Hepatic stellate cell (primary cell): ENCODE data around the gene RBMY1B.
"Not testable (repeated sequence)": the region's sequence is repeated elsewhere in the genome, so short reads cannot be mapped to it uniquely, and the experiment has no call there.

Experiments used
- DNase-seq: peaks from one replicate; pipeline ENCODE4 v3.0.0; 2011; ENCODE audit warnings: low spot score

Gene RBMY1B

GRCh38 chrY:21511038-21511437 is at the start of gene RBMY1B:
RBMY1B (plus strand) TSS chrY:21511338; CDS start chrY:21513351, 2,013 bp downstream.
- not testable (repeated sequence) for DNase-seq

DNA sequence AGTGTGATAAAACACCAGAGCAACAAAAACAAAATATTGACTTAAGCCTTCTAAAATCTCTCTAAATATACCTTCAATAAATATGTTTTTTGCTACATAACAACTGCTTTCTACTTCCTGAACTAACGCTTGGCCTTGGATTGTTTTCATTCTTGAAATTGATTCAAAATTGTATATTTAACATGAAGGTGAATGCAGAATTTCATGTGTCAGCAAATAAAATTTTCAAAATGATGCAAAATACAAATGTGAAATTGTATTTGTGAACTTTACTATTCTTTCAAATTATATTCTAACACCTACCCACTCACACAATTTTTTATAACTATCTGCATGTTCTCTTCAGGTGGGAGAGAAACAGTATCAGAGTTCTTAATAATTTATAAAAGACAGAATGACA is 48.2 kb upstream of the RBMY1B start:
- DNase-seq, result not testable (repeated sequence)

- no peak for DNase-seq
Observed at GRCh38 chrY:21482967-21483366, 28.2 kb upstream of the RBMY1B start.

GRCh38 chrY:21534579-21534978 is 23.4 kb downstream of the RBMY1B start, which contains the start of gene RBMY1A1:
RBMY1A1 (plus strand) TSS chrY:21534879; CDS start chrY:21536892, 2,013 bp downstream.
- DNase-seq, result not testable (repeated sequence)

DNA sequence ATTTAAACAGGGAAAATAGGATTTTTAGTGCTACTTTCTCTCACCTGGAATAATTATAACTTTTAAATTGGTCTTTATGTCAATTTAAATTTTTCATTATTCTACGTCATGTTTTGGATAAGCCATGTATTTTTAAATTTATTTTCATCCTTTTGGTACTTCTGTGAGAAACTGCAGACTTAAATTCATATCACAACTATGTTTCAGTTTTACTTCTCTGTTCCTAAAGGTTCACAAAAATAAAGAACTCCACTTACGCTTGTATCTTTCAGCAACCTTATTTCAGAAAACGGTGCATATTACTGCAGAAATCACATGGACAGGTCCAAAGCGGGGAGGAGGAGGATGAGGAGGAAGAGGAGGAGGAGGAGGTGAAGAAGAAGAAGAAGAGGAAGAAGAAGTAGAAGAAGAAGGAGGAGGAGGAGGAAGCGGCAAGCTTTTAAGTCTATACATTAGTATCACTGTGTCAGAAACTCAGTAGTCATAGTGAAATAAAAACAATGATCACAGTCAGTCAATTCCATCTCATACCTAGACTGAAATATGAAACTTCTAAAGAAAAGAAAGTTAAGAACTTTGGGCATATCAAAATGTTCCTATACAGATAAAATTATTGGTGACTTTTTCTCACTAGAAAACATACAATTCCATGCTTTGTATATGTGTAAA is 48.3 kb downstream of the RBMY1B start:
- not testable (repeated sequence) for DNase-seq
